NCI-H146 treated with DMSO at 0.1 percent for 48 hours (cell line): ENCODE data around the gene MAST4.

Experiments used
- DNase-seq: peaks from one replicate; lab custom pipeline; 2025; ENCODE audit not compliant: unreplicated experiment; lab: John Stamatoyannopoulos, UW

Gene MAST4

GRCh38 chr5:66603164-66603563 is 7.0 kb downstream of the MAST4 start:
- DNase-seq: no peak

GRCh38 chr5:66603881-66604280 is 7.7 kb downstream of the MAST4 start:
- DNase-seq: no peak

GRCh38 chr5:66606713-66607112 is 10.5 kb downstream of the MAST4 start:
- no peak for DNase-seq

- DNase-seq: no peak
Observed at GRCh38 chr5:66608501-66608900, 12.3 kb downstream of the MAST4 start.

- DNase-seq: no peak
Observed at GRCh38 chr5:66609615-66610014, 13.4 kb downstream of the MAST4 start.

- DNase-seq: no peak
Observed at GRCh38 chr5:66612226-66612625, 16.0 kb downstream of the MAST4 start.

- no peak for DNase-seq
Observed at GRCh38 chr5:66615136-66615535, 18.9 kb downstream of the MAST4 start.

- DNase-seq: no peak
Observed at GRCh38 chr5:66615894-66616293, 19.7 kb downstream of the MAST4 start.

- peak; percentile 10 for DNase-seq
Observed at GRCh38 chr5:66616520-66617225, 20.5 kb downstream of the MAST4 start.

GRCh38 chr5:66617226-66617861 is 21.2 kb downstream of the MAST4 start:
- DNase-seq: no peak

GRCh38 chr5:66617991-66618768 is 22.0 kb downstream of the MAST4 start:
- DNase-seq: no peak

- no peak for DNase-seq
Observed at GRCh38 chr5:66620711-66621110, 24.5 kb downstream of the MAST4 start.

GRCh38 chr5:66621146-66621545 is 25.0 kb downstream of the MAST4 start:
- DNase-seq: no peak

- no peak for DNase-seq
Observed at GRCh38 chr5:66621736-66622135, 25.5 kb downstream of the MAST4 start.

- DNase-seq: no peak
Observed at GRCh38 chr5:66628561-66628960, 32.4 kb downstream of the MAST4 start.

- no peak for DNase-seq
Observed at GRCh38 chr5:66629446-66629845, 33.3 kb downstream of the MAST4 start.

- peak; percentile 85 for DNase-seq
Observed at GRCh38 chr5:66633754-66634153, 37.6 kb downstream of the MAST4 start.

- no peak for DNase-seq
Observed at GRCh38 chr5:66634601-66635000, 38.4 kb downstream of the MAST4 start.

GRCh38 chr5:66637994-66638393 is 41.8 kb downstream of the MAST4 start:
- no peak for DNase-seq

GRCh38 chr5:66639037-66639436 is 42.8 kb downstream of the MAST4 start:
- no peak for DNase-seq

- DNase-seq: peak; percentile 93
Observed at GRCh38 chr5:66642538-66642937, 46.3 kb downstream of the MAST4 start.

- DNase-seq: peak; percentile 55
Observed at GRCh38 chr5:66643387-66643786, 47.2 kb downstream of the MAST4 start.
